ENCODE measurements around the gene APOBEC3F.

DNA sequence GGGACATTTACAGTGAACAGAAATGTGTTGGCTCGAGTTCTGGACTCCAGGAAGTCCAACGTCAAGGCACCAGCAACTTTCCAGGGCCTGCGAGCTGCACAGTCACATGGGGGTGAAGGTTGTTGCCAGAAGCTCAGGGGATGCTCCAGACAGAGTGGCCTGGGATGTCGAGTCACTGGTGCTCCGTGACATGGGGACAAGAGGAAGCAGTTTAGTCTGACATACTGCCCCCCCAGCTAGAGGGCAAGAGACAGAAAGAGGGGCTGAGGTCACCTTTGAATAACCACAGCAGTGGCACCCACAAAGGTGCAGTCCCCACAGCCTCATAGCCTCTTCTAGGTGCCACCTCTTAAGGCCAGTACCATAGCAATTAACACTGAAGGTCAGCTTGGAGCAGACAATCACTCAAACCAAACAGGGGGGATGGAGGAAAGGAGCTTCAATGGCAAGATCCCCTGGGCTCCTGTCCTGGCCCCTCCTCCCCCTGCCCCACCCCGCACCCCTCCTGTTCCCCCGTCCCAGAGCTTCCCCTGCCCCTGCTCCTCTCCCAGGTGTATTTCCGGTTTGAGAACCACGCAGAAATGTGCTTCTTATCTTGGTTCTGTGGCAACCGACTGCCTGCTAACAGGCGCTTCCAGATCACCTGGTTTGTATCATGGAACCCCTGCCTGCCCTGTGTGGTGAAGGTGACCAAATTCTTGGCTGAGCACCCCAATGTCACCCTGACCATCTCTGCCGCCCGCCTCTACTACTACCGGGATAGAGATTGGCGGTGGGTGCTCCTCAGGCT is 15.9 kb upstream of the APOBEC3F start:
- TF ChIP-seq GATA2 (IDR thresholded peaks at IDR 0.05; ENCODE audit: low read depth, low read length) (no peak), GATA3 (IDR thresholded peaks at IDR 0.05; ENCODE audit: low read depth, low read length) (no peak)
